ENCODE measurements around the gene G6PC3.
"Not testable (repeated sequence)": the region's sequence is repeated elsewhere in the genome, so short reads cannot be mapped to it uniquely, and the experiment has no call there.

The G6PC3 gene

DNA sequence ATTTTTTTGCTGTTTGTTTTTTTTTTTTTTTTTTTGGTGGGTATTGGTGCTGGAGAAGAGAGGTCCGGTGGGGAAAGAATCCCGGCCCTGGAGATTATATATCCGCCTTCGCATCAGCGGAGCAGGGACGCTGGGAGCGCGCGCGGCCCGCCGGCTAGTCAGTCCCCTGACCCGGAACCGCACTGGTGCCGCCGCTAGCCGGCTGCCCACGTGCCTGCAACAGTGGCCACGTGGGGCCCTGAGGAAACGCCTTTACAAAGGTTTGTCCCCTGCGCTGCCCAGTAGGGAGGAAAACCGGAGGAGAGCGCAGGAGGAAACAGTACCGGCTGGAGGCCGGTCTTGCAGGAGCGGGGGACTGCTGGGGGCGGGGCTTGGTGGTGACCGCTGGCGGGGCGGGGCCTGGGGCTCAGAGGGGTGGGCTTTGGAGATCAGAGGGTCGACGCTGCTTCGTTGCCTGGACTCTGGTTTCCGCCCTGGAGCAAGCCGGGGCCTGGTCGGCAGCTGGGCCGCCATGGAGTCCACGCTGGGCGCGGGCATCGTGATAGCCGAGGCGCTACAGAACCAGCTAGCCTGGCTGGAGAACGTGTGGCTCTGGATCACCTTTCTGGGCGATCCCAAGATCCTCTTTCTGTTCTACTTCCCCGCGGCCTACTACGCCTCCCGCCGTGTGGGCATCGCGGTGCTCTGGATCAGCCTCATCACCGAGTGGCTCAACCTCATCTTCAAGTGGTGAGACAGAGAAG is at the start of gene G6PC3:
Gene G6PC3, plus strand, starts transcription at position 281 of the 743 bp plus-strand sequence. Its CDS starts 231 bp downstream, at position 512.
- H3K27me3 ChIP-seq (ENCODE audit: control insufficient read depth, insufficient read depth, low read length) = no peaks in the 10 kb centered on the region

GRCh38 chr17:44021227-44021626 is 49.3 kb upstream of the G6PC3 start:
- H3K4me3 ChIP-seq (ENCODE audit: low read depth, low read length); H3K9ac ChIP-seq (ENCODE audit: low read length); H3K4me1 ChIP-seq (ENCODE audit: control insufficient read depth, insufficient read depth, low read length); H3K27ac ChIP-seq (ENCODE audit: low read depth, low read length); H3K27me3 ChIP-seq (ENCODE audit: control insufficient read depth, insufficient read depth, low read length); H3K9me3 ChIP-seq (ENCODE audit: control insufficient read depth, insufficient read depth, low read depth, low read length): not testable (repeated sequence)
- H3K36me3 ChIP-seq (ENCODE audit: control insufficient read depth, insufficient read depth, low read length) = peaks cover 48% of the 10 kb centered on the region

More for the DNA sequence above, at the start of gene G6PC3:
- Histone ChIP-seq H3K9me3 (ENCODE audit: control insufficient read depth, insufficient read depth, low read depth, low read length) (no peaks in the 10 kb centered on the region), H3K36me3 (ENCODE audit: control insufficient read depth, insufficient read depth, low read length) (peaks cover 19% of the 10 kb centered on the region), H3K4me1 (ENCODE audit: control insufficient read depth, insufficient read depth, low read length) (peaks cover 18% of the 10 kb centered on the region), H3K9ac (ENCODE audit: low read length) (peak within 1 kb of the TSS; percentile 86), H3K4me3 (ENCODE audit: low read depth, low read length) (peak within 1 kb of the TSS; percentile 80), H3K27ac (ENCODE audit: low read depth, low read length) (peak within 1 kb of the TSS; percentile 79; the same call in 1 of the 2 replicates)

DNA sequence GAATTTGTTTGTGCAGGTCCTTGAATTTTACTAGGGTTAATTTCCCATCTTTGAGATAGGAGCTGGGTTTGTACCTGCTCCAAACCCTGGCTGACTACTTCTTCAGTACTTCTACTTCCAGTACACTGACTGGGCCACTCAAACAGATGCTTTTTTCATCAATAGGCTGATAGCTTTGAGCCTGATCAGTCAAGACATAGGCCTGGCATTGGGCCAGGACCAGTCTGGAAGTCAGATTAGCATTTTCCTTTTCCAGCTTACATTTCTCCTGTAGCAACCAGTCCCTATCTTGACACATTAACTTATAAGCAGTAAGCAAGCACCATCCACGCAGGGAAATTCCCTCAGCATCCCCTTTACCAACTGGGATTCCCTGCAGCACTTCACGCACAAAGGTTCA is 48.3 kb upstream of the G6PC3 start:
- Histone ChIP-seq H3K27ac (ENCODE audit: low read depth, low read length) (no peak overlapping the region), H3K36me3 (ENCODE audit: control insufficient read depth, insufficient read depth, low read length) (peaks cover 48% of the 10 kb centered on the region), H3K9me3 (ENCODE audit: control insufficient read depth, insufficient read depth, low read depth, low read length) (no peaks in the 10 kb centered on the region), H3K4me3 (ENCODE audit: low read depth, low read length) (no peak overlapping the region), H3K4me1 (ENCODE audit: control insufficient read depth, insufficient read depth, low read length) (no peaks in the 10 kb centered on the region), H3K27me3 (ENCODE audit: control insufficient read depth, insufficient read depth, low read length) (no peaks in the 10 kb centered on the region), H3K9ac (ENCODE audit: low read length) (no peak overlapping the region)

- H3K4me3 ChIP-seq (ENCODE audit: low read depth, low read length) = no peak overlapping the region
- peaks cover 54% of the 10 kb centered on the region for H3K36me3 ChIP-seq (ENCODE audit: control insufficient read depth, insufficient read depth, low read length)
- H3K4me1 ChIP-seq (ENCODE audit: control insufficient read depth, insufficient read depth, low read length) = no peaks in the 10 kb centered on the region
- H3K27me3 ChIP-seq (ENCODE audit: control insufficient read depth, insufficient read depth, low read length) = no peaks in the 10 kb centered on the region
- H3K27ac ChIP-seq (ENCODE audit: low read depth, low read length) = no peak overlapping the region
- H3K9me3 ChIP-seq (ENCODE audit: control insufficient read depth, insufficient read depth, low read depth, low read length) = no peaks in the 10 kb centered on the region
- H3K9ac ChIP-seq (ENCODE audit: low read length) = no peak overlapping the region
Measured at GRCh38 chr17:44023545-44024270, 46.8 kb upstream of the G6PC3 start.

- H3K27ac ChIP-seq (ENCODE audit: low read depth, low read length) = no peak overlapping the region
- no peaks in the 10 kb centered on the region for H3K9me3 ChIP-seq (ENCODE audit: control insufficient read depth, insufficient read depth, low read depth, low read length)
- no peaks in the 10 kb centered on the region for H3K4me1 ChIP-seq (ENCODE audit: control insufficient read depth, insufficient read depth, low read length)
- no peak overlapping the region for H3K4me3 ChIP-seq (ENCODE audit: low read depth, low read length)
- peaks cover 60% of the 10 kb centered on the region for H3K36me3 ChIP-seq (ENCODE audit: control insufficient read depth, insufficient read depth, low read length)
- no peak overlapping the region for H3K9ac ChIP-seq (ENCODE audit: low read length)
- H3K27me3 ChIP-seq (ENCODE audit: control insufficient read depth, insufficient read depth, low read length) = no peaks in the 10 kb centered on the region
Measured at GRCh38 chr17:44024271-44024663, 46.3 kb upstream of the G6PC3 start.

DNA sequence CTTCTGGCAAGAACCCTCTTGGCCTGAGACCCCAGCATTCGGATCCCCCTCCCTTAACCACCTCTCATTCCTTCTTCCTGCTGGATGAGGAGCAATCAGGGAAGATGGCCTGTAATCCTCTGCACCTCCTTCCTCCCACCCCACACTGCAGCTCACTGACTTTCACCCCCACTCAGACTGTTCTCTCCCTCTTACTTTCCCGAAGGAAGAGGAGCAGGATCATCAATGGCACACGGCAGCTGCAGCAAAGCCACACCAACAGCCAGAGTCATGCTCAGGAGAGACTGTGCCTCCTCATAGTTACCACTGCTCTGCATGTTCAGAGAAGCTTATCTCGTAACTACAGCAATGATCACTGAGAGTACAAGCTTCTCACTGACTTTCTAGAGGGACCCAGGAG is 45.7 kb upstream of the G6PC3 start:
- Histone ChIP-seq H3K9me3 (ENCODE audit: control insufficient read depth, insufficient read depth, low read depth, low read length) (no peaks in the 10 kb centered on the region), H3K9ac (ENCODE audit: low read length) (no peak overlapping the region), H3K27ac (ENCODE audit: low read depth, low read length) (no peak overlapping the region), H3K4me3 (ENCODE audit: low read depth, low read length) (no peak overlapping the region), H3K27me3 (ENCODE audit: control insufficient read depth, insufficient read depth, low read length) (no peaks in the 10 kb centered on the region), H3K4me1 (ENCODE audit: control insufficient read depth, insufficient read depth, low read length) (no peaks in the 10 kb centered on the region), H3K36me3 (ENCODE audit: control insufficient read depth, insufficient read depth, low read length) (peaks cover 63% of the 10 kb centered on the region)

GRCh38 chr17:44029736-44030135 is 40.8 kb upstream of the G6PC3 start:
- H3K4me3 ChIP-seq (ENCODE audit: low read depth, low read length) = no peak overlapping the region
- no peak overlapping the region for H3K9ac ChIP-seq (ENCODE audit: low read length)
- H3K36me3 ChIP-seq (ENCODE audit: control insufficient read depth, insufficient read depth, low read length) = peaks cover 69% of the 10 kb centered on the region
- no peak overlapping the region for H3K27ac ChIP-seq (ENCODE audit: low read depth, low read length)
- H3K27me3 ChIP-seq (ENCODE audit: control insufficient read depth, insufficient read depth, low read length) = no peaks in the 10 kb centered on the region
- no peaks in the 10 kb centered on the region for H3K9me3 ChIP-seq (ENCODE audit: control insufficient read depth, insufficient read depth, low read depth, low read length)
- H3K4me1 ChIP-seq (ENCODE audit: control insufficient read depth, insufficient read depth, low read length) = no peaks in the 10 kb centered on the region

- Histone ChIP-seq H3K4me1 (ENCODE audit: control insufficient read depth, insufficient read depth, low read length) (no peaks in the 10 kb centered on the region), H3K27me3 (ENCODE audit: control insufficient read depth, insufficient read depth, low read length) (no peaks in the 10 kb centered on the region), H3K9ac (ENCODE audit: low read length) (no peak overlapping the region), H3K27ac (ENCODE audit: low read depth, low read length) (no peak overlapping the region), H3K36me3 (ENCODE audit: control insufficient read depth, insufficient read depth, low read length) (peaks cover 62% of the 10 kb centered on the region), H3K4me3 (ENCODE audit: low read depth, low read length) (no peak overlapping the region), H3K9me3 (ENCODE audit: control insufficient read depth, insufficient read depth, low read depth, low read length) (no peaks in the 10 kb centered on the region)
Measured at GRCh38 chr17:44030482-44030881, 40.1 kb upstream of the G6PC3 start.

DNA sequence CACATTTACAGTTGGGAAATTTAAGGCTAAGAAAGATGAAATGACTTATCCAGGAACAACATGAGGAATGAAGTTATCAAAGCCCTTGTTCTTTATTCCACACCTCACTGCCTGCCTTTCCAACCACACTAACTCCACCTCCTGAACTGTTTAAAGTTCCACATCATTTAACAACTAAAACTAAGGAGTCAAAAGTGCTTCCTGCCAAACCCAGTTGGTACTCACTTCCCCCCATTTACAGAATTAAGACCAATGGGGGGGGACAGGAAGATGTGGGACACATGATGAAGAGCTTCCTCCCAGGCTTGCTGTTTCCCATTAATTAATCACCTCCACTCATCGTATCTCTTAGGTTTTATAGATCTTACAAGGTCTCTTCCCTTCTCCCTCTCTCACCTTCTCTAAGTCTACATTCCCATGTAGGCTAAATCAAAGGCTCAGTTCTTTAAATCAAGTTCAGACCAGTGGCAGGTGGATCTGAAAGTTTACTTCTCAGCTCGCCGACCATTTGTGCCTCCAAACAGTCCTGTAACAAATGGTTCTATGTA is 36.6 kb upstream of the G6PC3 start:
- no peak overlapping the region for H3K4me3 ChIP-seq (ENCODE audit: low read depth, low read length)
- no peaks in the 10 kb centered on the region for H3K9me3 ChIP-seq (ENCODE audit: control insufficient read depth, insufficient read depth, low read depth, low read length)
- H3K27me3 ChIP-seq (ENCODE audit: control insufficient read depth, insufficient read depth, low read length) = no peaks in the 10 kb centered on the region
- no peaks in the 10 kb centered on the region for H3K4me1 ChIP-seq (ENCODE audit: control insufficient read depth, insufficient read depth, low read length)
- H3K9ac ChIP-seq (ENCODE audit: low read length) = no peak overlapping the region
- no peak overlapping the region for H3K27ac ChIP-seq (ENCODE audit: low read depth, low read length)
- peaks cover 79% of the 10 kb centered on the region for H3K36me3 ChIP-seq (ENCODE audit: control insufficient read depth, insufficient read depth, low read length)

- H3K4me3 ChIP-seq (ENCODE audit: low read depth, low read length); H3K9me3 ChIP-seq (ENCODE audit: control insufficient read depth, insufficient read depth, low read depth, low read length); H3K4me1 ChIP-seq (ENCODE audit: control insufficient read depth, insufficient read depth, low read length); H3K27me3 ChIP-seq (ENCODE audit: control insufficient read depth, insufficient read depth, low read length); H3K9ac ChIP-seq (ENCODE audit: low read length); H3K27ac ChIP-seq (ENCODE audit: low read depth, low read length): not testable (repeated sequence)
- peaks cover 76% of the 10 kb centered on the region for H3K36me3 ChIP-seq (ENCODE audit: control insufficient read depth, insufficient read depth, low read length)
Measured at GRCh38 chr17:44034688-44035087, 35.8 kb upstream of the G6PC3 start.

- Histone ChIP-seq H3K36me3 (ENCODE audit: control insufficient read depth, insufficient read depth, low read length) (peaks cover 62% of the 10 kb centered on the region), H3K9ac (ENCODE audit: low read length) (no peak overlapping the region), H3K27ac (ENCODE audit: low read depth, low read length) (no peak overlapping the region), H3K27me3 (ENCODE audit: control insufficient read depth, insufficient read depth, low read length) (no peaks in the 10 kb centered on the region), H3K9me3 (ENCODE audit: control insufficient read depth, insufficient read depth, low read depth, low read length) (no peaks in the 10 kb centered on the region), H3K4me1 (ENCODE audit: control insufficient read depth, insufficient read depth, low read length) (no peaks in the 10 kb centered on the region), H3K4me3 (ENCODE audit: low read depth, low read length) (no peak overlapping the region)
Measured at GRCh38 chr17:44037471-44037870, 33.1 kb upstream of the G6PC3 start.

All from HUES6 (cell line).